Neural crest cell (in vitro differentiated cells): ENCODE results near the gene SETD6. TPM values are rescaled to one million over a fixed set of nuclear protein-coding genes. Genes with fewer than 3 reads are reported as not detected.
A peak's percentile ranks its signal among the peaks of the same experiment; 100 is the strongest.

ENCODE experiments used
- DNase-seq: peaks from one replicate; pipeline ENCODE4 v3.0.0; 2021; ENCODE audit warnings: low read depth, mixed read lengths, low spot score
- H3K27ac Mint-ChIP-seq: one replicate; pipeline ENCODE4 v1.8.0; 2021; ENCODE audit warnings: mild to moderate bottlenecking, mixed read lengths; ENCODE audit not compliant: unreplicated experiment
- H3K27me3 Mint-ChIP-seq: 2 replicates; pipeline ENCODE4 v1.8.0; 2021; ENCODE audit warnings: low read depth, mild to moderate bottlenecking, mixed read lengths
- H3K36me3 Mint-ChIP-seq: 2 replicates; pipeline ENCODE4 v1.8.0; 2021; ENCODE audit warnings: low read depth, mild to moderate bottlenecking, mixed read lengths
- H3K4me1 Mint-ChIP-seq: 2 replicates; pipeline ENCODE4 v1.8.0; 2021; ENCODE audit warnings: mixed read lengths
- H3K4me3 Mint-ChIP-seq: one replicate; pipeline ENCODE4 v1.8.0; 2021; ENCODE audit warnings: mild to moderate bottlenecking, mixed read lengths
- H3K9me3 Mint-ChIP-seq: 2 replicates; pipeline ENCODE4 v1.8.0; 2021; ENCODE audit warnings: mixed read lengths
- total RNA-seq: library from RNA; stranded (reverse); gene quantifications from 2 replicates; pipeline ENCODE4 v1.2.1, GENCODE V29; 2021
- TF ChIP-seq, protein P1 (sequence below): fragments of 200-600 bp; sonication (generic); conservative IDR thresholded peaks from 2 replicates; pipeline ENCODE4 v1.5.0; 2021; ENCODE audit warnings: antibody characterized with exemption, mild to moderate bottlenecking

The SETD6 gene
- total RNA-seq, 1 donor from 2014 or later: 35.6 TPM

DNA sequence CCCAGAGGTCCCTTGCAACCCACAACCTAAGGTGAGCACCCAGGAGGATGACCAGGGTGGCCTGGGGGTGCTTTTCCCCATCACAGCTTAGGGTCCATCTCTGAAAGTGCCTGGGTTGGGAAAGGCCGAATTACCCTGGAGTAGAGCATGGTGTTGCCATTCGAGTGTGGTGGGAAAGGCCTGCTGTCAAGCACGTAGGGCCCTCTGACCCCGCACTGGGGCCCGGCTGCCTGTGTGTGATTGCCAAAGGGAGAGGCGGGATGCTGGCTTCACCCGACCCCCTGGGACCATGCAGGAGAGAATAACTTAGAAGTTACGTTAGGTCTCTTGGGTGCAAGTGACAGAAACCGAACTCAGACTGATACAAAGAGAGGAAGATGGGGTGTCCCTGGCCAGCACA, 43.1 kb upstream of the SETD6 start:
- H3K4me1 Mint-ChIP-seq: no peaks in the 10 kb centered on the region
- H3K9me3 Mint-ChIP-seq: no peaks in the 10 kb centered on the region
- TF ChIP-seq, protein P1, sequence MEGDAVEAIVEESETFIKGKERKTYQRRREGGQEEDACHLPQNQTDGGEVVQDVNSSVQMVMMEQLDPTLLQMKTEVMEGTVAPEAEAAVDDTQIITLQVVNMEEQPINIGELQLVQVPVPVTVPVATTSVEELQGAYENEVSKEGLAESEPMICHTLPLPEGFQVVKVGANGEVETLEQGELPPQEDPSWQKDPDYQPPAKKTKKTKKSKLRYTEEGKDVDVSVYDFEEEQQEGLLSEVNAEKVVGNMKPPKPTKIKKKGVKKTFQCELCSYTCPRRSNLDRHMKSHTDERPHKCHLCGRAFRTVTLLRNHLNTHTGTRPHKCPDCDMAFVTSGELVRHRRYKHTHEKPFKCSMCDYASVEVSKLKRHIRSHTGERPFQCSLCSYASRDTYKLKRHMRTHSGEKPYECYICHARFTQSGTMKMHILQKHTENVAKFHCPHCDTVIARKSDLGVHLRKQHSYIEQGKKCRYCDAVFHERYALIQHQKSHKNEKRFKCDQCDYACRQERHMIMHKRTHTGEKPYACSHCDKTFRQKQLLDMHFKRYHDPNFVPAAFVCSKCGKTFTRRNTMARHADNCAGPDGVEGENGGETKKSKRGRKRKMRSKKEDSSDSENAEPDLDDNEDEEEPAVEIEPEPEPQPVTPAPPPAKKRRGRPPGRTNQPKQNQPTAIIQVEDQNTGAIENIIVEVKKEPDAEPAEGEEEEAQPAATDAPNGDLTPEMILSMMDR: no peak
- H3K36me3 Mint-ChIP-seq: no peaks in the 10 kb centered on the region
- H3K27me3 Mint-ChIP-seq: peaks cover 45% of the 10 kb centered on the region
- no peak overlapping the region for H3K4me3 Mint-ChIP-seq
- DNase-seq: no peak
- H3K27ac Mint-ChIP-seq: no peak overlapping the region

- H3K9me3 Mint-ChIP-seq: no peaks in the 10 kb centered on the region
- no peaks in the 10 kb centered on the region for H3K36me3 Mint-ChIP-seq
- H3K4me1 Mint-ChIP-seq: no peaks in the 10 kb centered on the region
- H3K4me3 Mint-ChIP-seq: no peak overlapping the region
- TF ChIP-seq, protein P1: no peak
- peaks cover 39% of the 10 kb centered on the region for H3K27me3 Mint-ChIP-seq
- DNase-seq: no peak
- no peak overlapping the region for H3K27ac Mint-ChIP-seq
Measured at GRCh38 chr16:58472827-58473226, 42.5 kb upstream of the SETD6 start.

DNA sequence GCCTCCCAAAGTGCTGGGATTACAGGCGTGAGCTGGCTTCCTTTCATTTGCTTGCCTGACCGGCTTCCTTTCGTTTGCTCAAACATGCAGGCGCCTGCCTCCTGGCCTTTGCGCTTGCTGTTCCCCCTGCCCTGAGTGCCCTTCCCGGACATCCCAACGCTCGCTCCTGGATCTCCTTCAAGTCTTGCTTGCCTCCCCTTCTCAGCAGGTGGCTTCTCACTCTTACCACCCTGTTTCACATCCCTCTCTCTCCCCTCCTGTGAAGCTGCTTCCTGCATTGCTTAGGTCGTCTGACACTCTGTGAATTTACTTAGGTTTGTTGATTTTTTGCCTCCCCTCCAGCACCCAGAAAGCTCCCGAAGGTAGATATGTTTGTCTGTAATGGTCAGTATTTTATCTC, 41.0 kb upstream of the SETD6 start:
- Mint-ChIP-seq H3K4me3 (no peak overlapping the region), H3K36me3 (no peaks in the 10 kb centered on the region), H3K27ac (peak overlapping the region; percentile 78), H3K9me3 (no peaks in the 10 kb centered on the region), H3K4me1 (no peaks in the 10 kb centered on the region), H3K27me3 (peaks cover 27% of the 10 kb centered on the region)
- TF ChIP-seq, protein P1: no peak
- DNase-seq: no peak

DNA sequence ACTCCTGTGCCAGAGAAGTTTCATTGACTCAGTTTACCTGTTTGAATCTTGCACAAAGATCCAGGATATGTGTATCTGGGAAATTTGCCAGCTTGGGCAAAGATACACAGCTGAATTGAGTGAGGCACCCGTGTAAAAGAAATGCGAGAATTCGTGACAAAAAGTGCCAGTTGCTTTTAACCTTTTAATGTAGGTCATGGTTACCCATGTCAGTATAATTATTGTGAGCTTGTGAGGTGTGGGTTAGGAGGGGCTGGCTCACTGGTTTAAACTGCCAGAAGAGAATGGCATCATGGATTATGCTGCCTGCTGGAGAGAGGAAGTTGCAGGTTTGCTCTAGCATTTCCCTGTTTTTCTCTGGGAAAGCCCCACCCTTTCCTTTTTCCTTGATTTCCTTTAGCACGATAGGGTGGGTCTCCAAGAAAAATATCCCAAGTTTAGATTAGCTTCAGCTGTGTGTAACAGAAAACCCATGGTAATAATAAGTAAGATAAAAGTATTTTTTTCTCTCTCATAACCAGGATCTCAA, 40.2 kb upstream of the SETD6 start:
- TF ChIP-seq, protein P1: no peak
- no peaks in the 10 kb centered on the region for H3K9me3 Mint-ChIP-seq
- no peak overlapping the region for H3K27ac Mint-ChIP-seq

GRCh38 chr16:58476791-58477190, 38.5 kb upstream of the SETD6 start:
- TF ChIP-seq, protein P1: no peak
- Mint-ChIP-seq H3K36me3 (no peaks in the 10 kb centered on the region), H3K27ac (no peak overlapping the region), H3K4me3 (no peak overlapping the region), H3K4me1 (no peaks in the 10 kb centered on the region), H3K27me3 (peaks cover 27% of the 10 kb centered on the region), H3K9me3 (no peaks in the 10 kb centered on the region)
- no peak for DNase-seq

More for the DNA sequence above, 40.2 kb upstream of the SETD6 start:
- H3K27me3 Mint-ChIP-seq: peaks cover 29% of the 10 kb centered on the region
- H3K36me3 Mint-ChIP-seq: no peaks in the 10 kb centered on the region
- DNase-seq: no peak
- no peak overlapping the region for H3K4me3 Mint-ChIP-seq
- H3K4me1 Mint-ChIP-seq: no peaks in the 10 kb centered on the region
